ENCODE measurements around the gene MIXL1. TPM values are rescaled to one million over a fixed set of nuclear protein-coding genes. Genes with fewer than 3 reads are reported as not detected.

MIXL1 gene
- total and polyA plus RNA-seq, 2 experiments from 2014 or later: 0.97 to 1.0 TPM

- H3K27ac Mint-ChIP-seq: no peak overlapping the region
These were observed 21.2 kb upstream of the MIXL1 start for GRCh38 chr1:226202246-226202645.

More at GRCh38 chr1:226202246-226202645, 21.2 kb upstream of the MIXL1 start:
- Histone ChIP-seq H3K27ac (ENCODE audit: low read depth) (no peak overlapping the region), H3K9me2 (ENCODE audit: insufficient read depth) (no peaks in the 10 kb centered on the region), H3F3A (replicated peaks; ENCODE audit: low read depth) (0 out of 2 replicates have a peak, but pooled peaks cover 5% of the 10 kb centered on the region), H3K4me2 (no peak overlapping the region), H3K4me1 (ENCODE audit: insufficient read depth) (no peaks in the 10 kb centered on the region; the same call in 1 of the 2 replicates), H2AFZ (no peak overlapping the region; the same call in 1 of the 2 replicates), H3K79me2 (replicated peaks; ENCODE audit: insufficient read depth) (no peaks in the 10 kb centered on the region), H4K20me1 (replicated peaks; ENCODE audit: insufficient read depth) (no peaks in the 10 kb centered on the region), H3K27me3 (ENCODE audit: insufficient read depth) (no peaks in the 10 kb centered on the region), H3K4me3 (no peak overlapping the region), H3K36me3 (ENCODE audit: insufficient read depth) (no peaks in the 10 kb centered on the region)
- DNase-seq (ENCODE audit: low spot score) (no peak), ATAC-seq (no peak)
- Mint-ChIP-seq H3K36me3 (ENCODE audit: low read depth) (no peaks in the 10 kb centered on the region), H3K9me3 (no peaks in the 10 kb centered on the region), H3K4me3 (no peak overlapping the region), H3K4me1 (peaks cover 14% of the 10 kb centered on the region), H3K27me3 (ENCODE audit: insufficient read depth, low read depth, poor library complexity) (peaks cover 6% of the 10 kb centered on the region)
- no peak for TF ChIP-seq ETS1 (IDR thresholded peaks at IDR 0.05)
- TF ChIP-seq, protein P1, sequence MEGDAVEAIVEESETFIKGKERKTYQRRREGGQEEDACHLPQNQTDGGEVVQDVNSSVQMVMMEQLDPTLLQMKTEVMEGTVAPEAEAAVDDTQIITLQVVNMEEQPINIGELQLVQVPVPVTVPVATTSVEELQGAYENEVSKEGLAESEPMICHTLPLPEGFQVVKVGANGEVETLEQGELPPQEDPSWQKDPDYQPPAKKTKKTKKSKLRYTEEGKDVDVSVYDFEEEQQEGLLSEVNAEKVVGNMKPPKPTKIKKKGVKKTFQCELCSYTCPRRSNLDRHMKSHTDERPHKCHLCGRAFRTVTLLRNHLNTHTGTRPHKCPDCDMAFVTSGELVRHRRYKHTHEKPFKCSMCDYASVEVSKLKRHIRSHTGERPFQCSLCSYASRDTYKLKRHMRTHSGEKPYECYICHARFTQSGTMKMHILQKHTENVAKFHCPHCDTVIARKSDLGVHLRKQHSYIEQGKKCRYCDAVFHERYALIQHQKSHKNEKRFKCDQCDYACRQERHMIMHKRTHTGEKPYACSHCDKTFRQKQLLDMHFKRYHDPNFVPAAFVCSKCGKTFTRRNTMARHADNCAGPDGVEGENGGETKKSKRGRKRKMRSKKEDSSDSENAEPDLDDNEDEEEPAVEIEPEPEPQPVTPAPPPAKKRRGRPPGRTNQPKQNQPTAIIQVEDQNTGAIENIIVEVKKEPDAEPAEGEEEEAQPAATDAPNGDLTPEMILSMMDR (conservative IDR thresholded peaks at IDR 0.05; ENCODE audit: low read depth in 2 of 2): no peak
- no peak for TF ChIP-seq NANOG (IDR thresholded peaks at IDR 0.05; ENCODE audit: borderline replicate concordance)
- no peak for TF ChIP-seq ZNF114 (CRISPR knock-in tag; IDR thresholded peaks at IDR 0.05)
- TF ChIP-seq, protein P2, sequence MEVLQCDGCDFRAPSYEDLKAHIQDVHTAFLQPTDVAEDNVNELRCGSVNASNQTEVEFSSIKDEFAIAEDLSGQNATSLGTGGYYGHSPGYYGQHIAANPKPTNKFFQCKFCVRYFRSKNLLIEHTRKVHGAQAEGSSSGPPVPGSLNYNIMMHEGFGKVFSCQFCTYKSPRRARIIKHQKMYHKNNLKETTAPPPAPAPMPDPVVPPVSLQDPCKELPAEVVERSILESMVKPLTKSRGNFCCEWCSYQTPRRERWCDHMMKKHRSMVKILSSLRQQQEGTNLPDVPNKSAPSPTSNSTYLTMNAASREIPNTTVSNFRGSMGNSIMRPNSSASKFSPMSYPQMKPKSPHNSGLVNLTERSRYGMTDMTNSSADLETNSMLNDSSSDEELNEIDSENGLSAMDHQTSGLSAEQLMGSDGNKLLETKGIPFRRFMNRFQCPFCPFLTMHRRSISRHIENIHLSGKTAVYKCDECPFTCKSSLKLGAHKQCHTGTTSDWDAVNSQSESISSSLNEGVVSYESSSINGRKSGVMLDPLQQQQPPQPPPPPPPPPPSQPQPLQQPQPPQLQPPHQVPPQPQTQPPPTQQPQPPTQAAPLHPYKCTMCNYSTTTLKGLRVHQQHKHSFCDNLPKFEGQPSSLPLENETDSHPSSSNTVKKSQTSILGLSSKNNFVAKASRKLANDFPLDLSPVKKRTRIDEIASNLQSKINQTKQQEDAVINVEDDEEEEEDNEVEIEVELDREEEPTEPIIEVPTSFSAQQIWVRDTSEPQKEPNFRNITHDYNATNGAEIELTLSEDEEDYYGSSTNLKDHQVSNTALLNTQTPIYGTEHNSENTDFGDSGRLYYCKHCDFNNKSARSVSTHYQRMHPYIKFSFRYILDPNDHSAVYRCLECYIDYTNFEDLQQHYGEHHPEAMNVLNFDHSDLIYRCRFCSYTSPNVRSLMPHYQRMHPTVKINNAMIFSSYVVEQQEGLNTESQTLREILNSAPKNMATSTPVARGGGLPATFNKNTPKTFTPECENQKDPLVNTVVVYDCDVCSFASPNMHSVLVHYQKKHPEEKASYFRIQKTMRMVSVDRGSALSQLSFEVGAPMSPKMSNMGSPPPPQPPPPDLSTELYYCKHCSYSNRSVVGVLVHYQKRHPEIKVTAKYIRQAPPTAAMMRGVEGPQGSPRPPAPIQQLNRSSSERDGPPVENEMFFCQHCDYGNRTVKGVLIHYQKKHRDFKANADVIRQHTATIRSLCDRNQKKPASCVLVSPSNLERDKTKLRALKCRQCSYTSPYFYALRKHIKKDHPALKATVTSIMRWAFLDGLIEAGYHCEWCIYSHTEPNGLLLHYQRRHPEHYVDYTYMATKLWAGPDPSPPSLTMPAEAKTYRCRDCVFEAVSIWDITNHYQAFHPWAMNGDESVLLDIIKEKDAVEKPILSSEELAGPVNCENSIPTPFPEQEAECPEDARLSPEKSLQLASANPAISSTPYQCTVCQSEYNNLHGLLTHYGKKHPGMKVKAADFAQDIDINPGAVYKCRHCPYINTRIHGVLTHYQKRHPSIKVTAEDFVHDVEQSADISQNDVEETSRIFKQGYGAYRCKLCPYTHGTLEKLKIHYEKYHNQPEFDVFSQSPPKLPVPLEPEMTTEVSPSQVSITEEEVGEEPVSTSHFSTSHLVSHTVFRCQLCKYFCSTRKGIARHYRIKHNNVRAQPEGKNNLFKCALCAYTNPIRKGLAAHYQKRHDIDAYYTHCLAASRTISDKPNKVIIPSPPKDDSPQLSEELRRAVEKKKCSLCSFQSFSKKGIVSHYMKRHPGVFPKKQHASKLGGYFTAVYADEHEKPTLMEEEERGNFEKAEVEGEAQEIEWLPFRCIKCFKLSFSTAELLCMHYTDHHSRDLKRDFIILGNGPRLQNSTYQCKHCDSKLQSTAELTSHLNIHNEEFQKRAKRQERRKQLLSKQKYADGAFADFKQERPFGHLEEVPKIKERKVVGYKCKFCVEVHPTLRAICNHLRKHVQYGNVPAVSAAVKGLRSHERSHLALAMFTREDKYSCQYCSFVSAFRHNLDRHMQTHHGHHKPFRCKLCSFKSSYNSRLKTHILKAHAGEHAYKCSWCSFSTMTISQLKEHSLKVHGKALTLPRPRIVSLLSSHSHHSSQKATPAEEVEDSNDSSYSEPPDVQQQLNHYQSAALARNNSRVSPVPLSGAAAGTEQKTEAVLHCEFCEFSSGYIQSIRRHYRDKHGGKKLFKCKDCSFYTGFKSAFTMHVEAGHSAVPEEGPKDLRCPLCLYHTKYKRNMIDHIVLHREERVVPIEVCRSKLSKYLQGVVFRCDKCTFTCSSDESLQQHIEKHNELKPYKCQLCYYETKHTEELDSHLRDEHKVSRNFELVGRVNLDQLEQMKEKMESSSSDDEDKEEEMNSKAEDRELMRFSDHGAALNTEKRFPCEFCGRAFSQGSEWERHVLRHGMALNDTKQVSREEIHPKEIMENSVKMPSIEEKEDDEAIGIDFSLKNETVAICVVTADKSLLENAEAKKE (CRISPR knock-in tag; IDR thresholded peaks at IDR 0.05): no peak
- no peak for TF ChIP-seq POLR2AphosphoS5 (IDR thresholded peaks at IDR 0.05; ENCODE audit: low read depth)
- TF ChIP-seq CREB1 (CRISPR knock-in tag; IDR thresholded peaks at IDR 0.05; ENCODE audit: low read depth): no peak
- TF ChIP-seq ZNF331 (CRISPR knock-in tag; IDR thresholded peaks at IDR 0.05; ENCODE audit: low read depth): no peak
- no peak for TF ChIP-seq EZH2 (IDR thresholded peaks at IDR 0.05; ENCODE audit: low read depth, unreplicated experiment)
- TF ChIP-seq EZH2phosphoT487 (IDR thresholded peaks at IDR 0.05; ENCODE audit: unreplicated experiment): no peak
- TF ChIP-seq, protein P3, sequence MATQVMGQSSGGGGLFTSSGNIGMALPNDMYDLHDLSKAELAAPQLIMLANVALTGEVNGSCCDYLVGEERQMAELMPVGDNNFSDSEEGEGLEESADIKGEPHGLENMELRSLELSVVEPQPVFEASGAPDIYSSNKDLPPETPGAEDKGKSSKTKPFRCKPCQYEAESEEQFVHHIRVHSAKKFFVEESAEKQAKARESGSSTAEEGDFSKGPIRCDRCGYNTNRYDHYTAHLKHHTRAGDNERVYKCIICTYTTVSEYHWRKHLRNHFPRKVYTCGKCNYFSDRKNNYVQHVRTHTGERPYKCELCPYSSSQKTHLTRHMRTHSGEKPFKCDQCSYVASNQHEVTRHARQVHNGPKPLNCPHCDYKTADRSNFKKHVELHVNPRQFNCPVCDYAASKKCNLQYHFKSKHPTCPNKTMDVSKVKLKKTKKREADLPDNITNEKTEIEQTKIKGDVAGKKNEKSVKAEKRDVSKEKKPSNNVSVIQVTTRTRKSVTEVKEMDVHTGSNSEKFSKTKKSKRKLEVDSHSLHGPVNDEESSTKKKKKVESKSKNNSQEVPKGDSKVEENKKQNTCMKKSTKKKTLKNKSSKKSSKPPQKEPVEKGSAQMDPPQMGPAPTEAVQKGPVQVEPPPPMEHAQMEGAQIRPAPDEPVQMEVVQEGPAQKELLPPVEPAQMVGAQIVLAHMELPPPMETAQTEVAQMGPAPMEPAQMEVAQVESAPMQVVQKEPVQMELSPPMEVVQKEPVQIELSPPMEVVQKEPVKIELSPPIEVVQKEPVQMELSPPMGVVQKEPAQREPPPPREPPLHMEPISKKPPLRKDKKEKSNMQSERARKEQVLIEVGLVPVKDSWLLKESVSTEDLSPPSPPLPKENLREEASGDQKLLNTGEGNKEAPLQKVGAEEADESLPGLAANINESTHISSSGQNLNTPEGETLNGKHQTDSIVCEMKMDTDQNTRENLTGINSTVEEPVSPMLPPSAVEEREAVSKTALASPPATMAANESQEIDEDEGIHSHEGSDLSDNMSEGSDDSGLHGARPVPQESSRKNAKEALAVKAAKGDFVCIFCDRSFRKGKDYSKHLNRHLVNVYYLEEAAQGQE (IDR thresholded peaks at IDR 0.05; ENCODE audit: unreplicated experiment): no peak
- TF ChIP-seq STAT1 (IDR thresholded peaks at IDR 0.05; ENCODE audit: unreplicated experiment): no peak

Data from GM23338 (cell line).